Heart left ventricle (tissue), 16 donors: Measurements from ENCODE around the gene MTUS2. TPM values are rescaled to one million over a fixed set of nuclear protein-coding genes. Genes with fewer than 3 reads are reported as not detected.

Experiments
- ATAC-seq, 4 donors: fragments of 200-7000 bp; cut with Tn5 transposase; one replicate each; pipeline ENCODE4 v1.9.1; 2020 to 2022; ENCODE audit warnings: moderate library complexity in 4 of 4, mild to moderate bottlenecking in 3 of 4, moderate number of reproducible peaks in 1 of 4
- DNase-seq, 5 donors: peaks; one replicate each; pipeline ENCODE4 v3.0.0-alpha.2; 2020
- H3K27ac ChIP-seq, 12 donors: fragments of 200-600 bp; sonication (generic) in 4 of 12; one replicate each; pipeline versions ENCODE4 v1.5.0 to v1.8.0; 2016 to 2022; ENCODE audit warnings: mild to moderate bottlenecking in 2 of 12
- H3K27me3 ChIP-seq, 9 donors: fragments of 200-600 bp; sonication (generic) in 2 of 9; one replicate each; pipeline versions ENCODE4 v1.5.1 to v1.8.0; 2016 to 2022; ENCODE audit warnings: mild to moderate bottlenecking in 3 of 9
- H3K36me3 ChIP-seq, 9 donors: fragments of 200-600 bp; sonication (generic) in 2 of 9; one replicate each; pipeline versions ENCODE4 v1.5.0 to v1.8.0; 2018 to 2022; ENCODE audit warnings: mild to moderate bottlenecking in 2 of 9
- H3K4me1 ChIP-seq, 12 donors: fragments of 200-600 bp; sonication (generic) in 4 of 12; one replicate each; pipeline versions ENCODE4 v1.5.0 to v1.8.0; 2016 to 2022; ENCODE audit warnings: mild to moderate bottlenecking in 3 of 12
- H3K4me3 ChIP-seq, 12 donors: fragments of 200-600 bp; sonication (generic) in 4 of 12; one replicate each; pipeline versions ENCODE4 v1.5.0 to v1.8.0; 2017 to 2022; ENCODE audit warnings: mild to moderate bottlenecking in 9 of 12, moderate library complexity in 4 of 12
- H3K9me3 ChIP-seq, 12 donors: fragments of 200-600 bp; sonication (generic) in 4 of 12; one replicate each; pipeline versions ENCODE4 v1.5.0 to v1.8.0; 2016 to 2022; ENCODE audit warnings: mild to moderate bottlenecking in 1 of 12
- POLR2A ChIP-seq, 2 donors: fragments of 450-650 bp; IDR thresholded peaks; one replicate each; pipeline ENCODE4 v1.6.1; 2017; ENCODE audit warnings: antibody characterized with exemption in 2 of 2, mild to moderate bottlenecking in 2 of 2, moderate library complexity in 2 of 2
- WGBS, 4 donors: extraction: QIAGEN DNeasy Blood & Tissue Kit in 2 of 4; methylation state at CpG; one replicate each; pipeline versions ENCODE4 v1.1.5 to v1.1.7; 2013 to 2018; 5-methylcytosine and 5-hydroxymethylcytosine counted together
- intact Hi-C, 10 donors: fragments of 100-400 bp; cut with DNase I; formaldehyde crosslinking; loops; one replicate each; pipeline versions ENCODE4 v1.11.1 to v1.14.2; 2022
- polyA plus RNA-seq, 2 donors: library from polyadenylated mRNA; stranded (reverse); fragments of 200-250 nt; gene quantifications; one replicate each; pipeline ENCODE4 v1.2.3, GENCODE V29; 2013
- total RNA-seq, 9 donors: library from RNA; depleted of rRNA in 2 of 9; stranded (reverse); fragments of >200 nt in 2 of 9; fragmentation: NEBNext Ultra II Directional in 3 of 9; extraction: Animal tissue kit (Norgen Biotek cat#: 25700) in 3 of 9; gene quantifications; one replicate each; pipeline versions ENCODE4 v1.1.0 to v1.2.4, GENCODE V29; 2016 to 2023
- TF ChIP-seq, protein P1 (sequence below), 12 donors: fragments of 200-600 bp; sonication (generic) in 4 of 12; IDR thresholded peaks; one replicate each; pipeline versions ENCODE4 v1.5.0 to v1.8.0; 2018 to 2022; ENCODE audit warnings: antibody characterized with exemption in 12 of 12, mild to moderate bottlenecking in 5 of 12
- donor health status: ischemic (EF 13 %, LVEDD 7.1; RV severe dilation, severe dysfunction).
- donor health status: healthy with polysubstance abuse.
- donor health status: DM: no; HTN: yes; CAD: no.
- donor health status: DM: no; HTN: no; CAD: no.
- donor health status: ischemic (EF 25% LVEDD 6.9; RV normal size, moderate dysfunction).
- donor health status: ischemic (EF 25% LVEDD 5.7; RV mildly dilated, moderate dysfunction).
- donor health status: healthy.
- donor health status: DM: yes; HTN: yes; CAD: no.
- donor health status: ischemic (EF 35%, LVEDD 5.7; RV mildly dilated, moderate dysfunction).
- donor health status: nonischemic (EF 11% LVEDD 7.7; RV severe dilation, severe dysfunction).
- donor health status: DM: yes; HTN: yes; CAD: no.
- donor health status: PGD.
- donor health status: ischemic (EF 29% LVEDD 5.4; RV normal size, mild dysfunction).
- donor health status: nonischemic (EF 23%, LVEDD 6.1; RV moderate dilation, normal function).

MTUS2 gene
- total and polyA plus RNA-seq, 11 donors, result 28.7 to 174 (median 67.9) TPM

DNA sequence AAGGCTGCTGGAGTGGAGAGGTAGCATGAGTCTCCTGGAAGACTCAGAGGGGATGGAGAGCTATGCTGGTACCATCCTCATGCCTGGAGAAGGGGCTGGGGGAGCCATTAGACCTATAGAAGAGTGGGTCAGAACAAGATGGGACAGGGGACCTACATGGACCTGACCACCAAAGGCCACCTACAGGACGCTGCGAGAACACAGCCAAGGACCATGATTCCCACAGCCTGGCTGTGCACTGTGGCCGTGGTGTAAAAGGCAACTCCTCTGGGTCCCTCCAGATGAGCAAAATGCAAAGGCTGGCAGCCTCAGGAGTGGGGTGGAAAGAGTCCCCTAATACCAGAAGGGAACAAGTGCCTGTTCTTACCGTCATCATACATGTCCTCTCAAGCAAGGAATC is 559.1 kb downstream of the MTUS2 start:
- no peak for TF ChIP-seq POLR2A (IDR thresholded peaks at IDR 0.05)
- TF ChIP-seq, protein P1, sequence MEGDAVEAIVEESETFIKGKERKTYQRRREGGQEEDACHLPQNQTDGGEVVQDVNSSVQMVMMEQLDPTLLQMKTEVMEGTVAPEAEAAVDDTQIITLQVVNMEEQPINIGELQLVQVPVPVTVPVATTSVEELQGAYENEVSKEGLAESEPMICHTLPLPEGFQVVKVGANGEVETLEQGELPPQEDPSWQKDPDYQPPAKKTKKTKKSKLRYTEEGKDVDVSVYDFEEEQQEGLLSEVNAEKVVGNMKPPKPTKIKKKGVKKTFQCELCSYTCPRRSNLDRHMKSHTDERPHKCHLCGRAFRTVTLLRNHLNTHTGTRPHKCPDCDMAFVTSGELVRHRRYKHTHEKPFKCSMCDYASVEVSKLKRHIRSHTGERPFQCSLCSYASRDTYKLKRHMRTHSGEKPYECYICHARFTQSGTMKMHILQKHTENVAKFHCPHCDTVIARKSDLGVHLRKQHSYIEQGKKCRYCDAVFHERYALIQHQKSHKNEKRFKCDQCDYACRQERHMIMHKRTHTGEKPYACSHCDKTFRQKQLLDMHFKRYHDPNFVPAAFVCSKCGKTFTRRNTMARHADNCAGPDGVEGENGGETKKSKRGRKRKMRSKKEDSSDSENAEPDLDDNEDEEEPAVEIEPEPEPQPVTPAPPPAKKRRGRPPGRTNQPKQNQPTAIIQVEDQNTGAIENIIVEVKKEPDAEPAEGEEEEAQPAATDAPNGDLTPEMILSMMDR (IDR thresholded peaks at IDR 0.05), result no peak
- intact Hi-C loops, result no loop called here
- DNase-seq (no peak), ATAC-seq (no peak)
- no peak overlapping the region for H3K27ac ChIP-seq
- H3K36me3 ChIP-seq, result no peaks in the 10 kb centered on the region
- peaks cover 0 to 4% (median 0%) of the 10 kb centered on the region in 12 donors for H3K9me3 ChIP-seq
- H3K4me3 ChIP-seq, result no peak overlapping the region
- no peaks in the 10 kb centered on the region for H3K27me3 ChIP-seq
- peaks cover 0 to 4% (median 0%) of the 10 kb centered on the region in 12 donors for H3K4me1 ChIP-seq
- 81 to 85% (median 85%) methylated on average over 4 of the region's 4 CpGs for WGBS, 4 donors

GRCh38 chr13:29379865-29380264 is 559.7 kb downstream of the MTUS2 start:
- intact Hi-C loops, result loop anchor here in 1 of 10 donors (10.0 kb wide), 1 partner anchor 55 kb away; no protein-coding TSS in a partner anchor
- ATAC-seq, result no peak
- Histone ChIP-seq H3K27ac (no peak overlapping the region), H3K4me3 (no peak overlapping the region), H3K9me3 (no peaks in the 10 kb centered on the region), H3K27me3 (no peaks in the 10 kb centered on the region), H3K36me3 (no peaks in the 10 kb centered on the region), H3K4me1 (peaks cover 0 to 7% (median 0%) of the 10 kb centered on the region in 12 donors)
- TF ChIP-seq, protein P1 (IDR thresholded peaks at IDR 0.05), result no peak
- no peak for TF ChIP-seq POLR2A (IDR thresholded peaks at IDR 0.05)
- DNase-seq, result no peak
- 0% methylated on average over 1 of the region's 1 CpG for WGBS, 4 donors

- intact Hi-C loops, result loop anchor here in 1 of 10 donors (10.0 kb wide), 1 partner anchor 53 kb away; no protein-coding TSS in a partner anchor
- no peak overlapping the region for H3K27ac ChIP-seq
- no peaks in the 10 kb centered on the region for H3K36me3 ChIP-seq
- no peaks in the 10 kb centered on the region for H3K9me3 ChIP-seq
- no peak for DNase-seq
- H3K4me3 ChIP-seq, result no peak overlapping the region
- no peak for TF ChIP-seq POLR2A (IDR thresholded peaks at IDR 0.05)
- TF ChIP-seq, protein P1 (IDR thresholded peaks at IDR 0.05), result no peak
- peaks cover 0 to 14% (median 0%) of the 10 kb centered on the region in 12 donors for H3K4me1 ChIP-seq
- WGBS, 4 donors, result 90 to 96% (median 91%) methylated on average over 6 of the region's 6 CpGs
- no peak for ATAC-seq
- no peaks in the 10 kb centered on the region for H3K27me3 ChIP-seq
Measured at GRCh38 chr13:29382021-29382420, 561.9 kb downstream of the MTUS2 start.

DNA sequence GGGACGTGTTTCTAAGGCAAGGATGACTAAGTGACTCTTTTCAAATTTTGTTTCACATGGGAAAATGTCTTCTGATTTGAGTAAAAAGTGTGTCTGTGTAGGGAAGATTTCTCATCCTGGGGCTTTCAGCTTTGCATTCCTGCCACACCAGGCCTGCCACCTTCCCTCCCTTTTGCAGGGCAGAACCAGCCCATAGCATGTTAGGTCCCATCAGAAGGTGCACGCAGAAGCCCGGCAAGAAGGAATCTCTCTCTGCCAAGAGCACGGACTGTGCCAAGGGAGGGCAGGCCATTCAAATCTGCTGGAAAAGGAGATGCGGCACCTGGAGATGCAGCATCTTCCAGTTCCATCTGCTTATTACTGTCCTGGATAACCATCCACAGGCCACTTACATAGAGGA is 563.3 kb downstream of the MTUS2 start:
- H3K9me3 ChIP-seq, result no peaks in the 10 kb centered on the region
- H3K4me1 ChIP-seq, result peaks cover 0 to 14% (median 0%) of the 10 kb centered on the region in 12 donors
- ATAC-seq, result no peak
- intact Hi-C loops, result loop anchor here in 1 of 10 donors (10.0 kb wide), 1 partner anchor 51 kb away; no protein-coding TSS in a partner anchor
- WGBS, 4 donors, result 58 to 70% (median 69%) methylated on average over 5 of the region's 5 CpGs
- H3K27ac ChIP-seq, result no peak overlapping the region
- no peaks in the 10 kb centered on the region for H3K36me3 ChIP-seq
- no peak overlapping the region for H3K4me3 ChIP-seq
- DNase-seq, result no peak
- H3K27me3 ChIP-seq, result no peaks in the 10 kb centered on the region
- no peak for TF ChIP-seq POLR2A (IDR thresholded peaks at IDR 0.05)
- TF ChIP-seq, protein P1 (IDR thresholded peaks at IDR 0.05), result no peak
